ENCODE data around the gene KIF26B. TPM values are rescaled to one million over a fixed set of nuclear protein-coding genes. Genes with fewer than 3 reads are reported as not detected.

Gene KIF26B
- polyA plus RNA-seq, 1 donor from 2014 or later = 6.3 TPM

DNA sequence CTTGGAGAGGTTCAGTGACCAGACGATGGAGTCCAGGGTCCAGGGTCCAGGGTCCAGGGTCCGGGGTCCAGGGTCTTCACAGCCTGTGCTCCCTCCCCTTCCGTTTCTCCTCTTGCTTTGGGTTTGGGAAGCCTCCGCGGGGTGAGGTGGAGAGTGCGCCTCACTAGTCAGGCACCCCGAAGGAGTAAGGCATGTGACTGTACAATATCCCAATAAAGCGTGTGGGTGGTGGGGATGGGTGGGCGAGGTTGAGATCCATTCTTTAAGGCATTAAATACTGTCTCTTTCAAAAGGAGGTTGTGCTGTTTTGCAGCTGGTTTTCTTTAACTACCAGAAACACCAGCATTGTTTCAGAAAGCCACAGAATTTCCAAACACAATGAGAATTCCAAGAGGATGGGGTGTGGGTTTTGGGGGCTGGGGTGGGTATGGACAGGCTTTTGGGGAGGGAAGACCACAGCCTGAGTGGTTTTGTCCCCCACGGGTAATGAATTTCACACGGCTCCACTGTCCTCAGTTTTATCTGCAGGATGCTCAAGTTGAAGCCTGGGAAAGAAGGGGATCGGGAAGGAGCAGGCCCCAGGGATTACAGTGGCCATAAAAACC is 65.7 kb downstream of the KIF26B start:
- no peak overlapping the region for H2AFZ ChIP-seq (ENCODE audit: low read depth, low read length)
- no peaks in the 10 kb centered on the region for H4K20me1 ChIP-seq (ENCODE audit: insufficient read depth)
- H3K9me2 ChIP-seq (ENCODE audit: insufficient read depth, low read length) = no peaks in the 10 kb centered on the region
- H3K4me3 ChIP-seq (ENCODE audit: low read length) = no peak overlapping the region
- no peak overlapping the region for H3K4me2 ChIP-seq (ENCODE audit: low read length)
- H3K79me2 ChIP-seq (replicated peaks; ENCODE audit: insufficient read depth, low read length) = no peaks in the 10 kb centered on the region
- no peaks in the 10 kb centered on the region for H3K27me3 ChIP-seq (ENCODE audit: insufficient read depth, low read depth, low read length)
- H3K9me3 ChIP-seq (ENCODE audit: low read length) = no peaks in the 10 kb centered on the region
- H3K9ac ChIP-seq (ENCODE audit: low read length) = no peak overlapping the region
- no peaks in the 10 kb centered on the region for H3K36me3 ChIP-seq (ENCODE audit: insufficient read depth, low read length)
- TF ChIP-seq, protein P1, sequence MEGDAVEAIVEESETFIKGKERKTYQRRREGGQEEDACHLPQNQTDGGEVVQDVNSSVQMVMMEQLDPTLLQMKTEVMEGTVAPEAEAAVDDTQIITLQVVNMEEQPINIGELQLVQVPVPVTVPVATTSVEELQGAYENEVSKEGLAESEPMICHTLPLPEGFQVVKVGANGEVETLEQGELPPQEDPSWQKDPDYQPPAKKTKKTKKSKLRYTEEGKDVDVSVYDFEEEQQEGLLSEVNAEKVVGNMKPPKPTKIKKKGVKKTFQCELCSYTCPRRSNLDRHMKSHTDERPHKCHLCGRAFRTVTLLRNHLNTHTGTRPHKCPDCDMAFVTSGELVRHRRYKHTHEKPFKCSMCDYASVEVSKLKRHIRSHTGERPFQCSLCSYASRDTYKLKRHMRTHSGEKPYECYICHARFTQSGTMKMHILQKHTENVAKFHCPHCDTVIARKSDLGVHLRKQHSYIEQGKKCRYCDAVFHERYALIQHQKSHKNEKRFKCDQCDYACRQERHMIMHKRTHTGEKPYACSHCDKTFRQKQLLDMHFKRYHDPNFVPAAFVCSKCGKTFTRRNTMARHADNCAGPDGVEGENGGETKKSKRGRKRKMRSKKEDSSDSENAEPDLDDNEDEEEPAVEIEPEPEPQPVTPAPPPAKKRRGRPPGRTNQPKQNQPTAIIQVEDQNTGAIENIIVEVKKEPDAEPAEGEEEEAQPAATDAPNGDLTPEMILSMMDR (IDR thresholded peaks at IDR 0.05; ENCODE audit: poor library complexity, severe bottlenecking) = no peak
- TF ChIP-seq, protein P2, sequence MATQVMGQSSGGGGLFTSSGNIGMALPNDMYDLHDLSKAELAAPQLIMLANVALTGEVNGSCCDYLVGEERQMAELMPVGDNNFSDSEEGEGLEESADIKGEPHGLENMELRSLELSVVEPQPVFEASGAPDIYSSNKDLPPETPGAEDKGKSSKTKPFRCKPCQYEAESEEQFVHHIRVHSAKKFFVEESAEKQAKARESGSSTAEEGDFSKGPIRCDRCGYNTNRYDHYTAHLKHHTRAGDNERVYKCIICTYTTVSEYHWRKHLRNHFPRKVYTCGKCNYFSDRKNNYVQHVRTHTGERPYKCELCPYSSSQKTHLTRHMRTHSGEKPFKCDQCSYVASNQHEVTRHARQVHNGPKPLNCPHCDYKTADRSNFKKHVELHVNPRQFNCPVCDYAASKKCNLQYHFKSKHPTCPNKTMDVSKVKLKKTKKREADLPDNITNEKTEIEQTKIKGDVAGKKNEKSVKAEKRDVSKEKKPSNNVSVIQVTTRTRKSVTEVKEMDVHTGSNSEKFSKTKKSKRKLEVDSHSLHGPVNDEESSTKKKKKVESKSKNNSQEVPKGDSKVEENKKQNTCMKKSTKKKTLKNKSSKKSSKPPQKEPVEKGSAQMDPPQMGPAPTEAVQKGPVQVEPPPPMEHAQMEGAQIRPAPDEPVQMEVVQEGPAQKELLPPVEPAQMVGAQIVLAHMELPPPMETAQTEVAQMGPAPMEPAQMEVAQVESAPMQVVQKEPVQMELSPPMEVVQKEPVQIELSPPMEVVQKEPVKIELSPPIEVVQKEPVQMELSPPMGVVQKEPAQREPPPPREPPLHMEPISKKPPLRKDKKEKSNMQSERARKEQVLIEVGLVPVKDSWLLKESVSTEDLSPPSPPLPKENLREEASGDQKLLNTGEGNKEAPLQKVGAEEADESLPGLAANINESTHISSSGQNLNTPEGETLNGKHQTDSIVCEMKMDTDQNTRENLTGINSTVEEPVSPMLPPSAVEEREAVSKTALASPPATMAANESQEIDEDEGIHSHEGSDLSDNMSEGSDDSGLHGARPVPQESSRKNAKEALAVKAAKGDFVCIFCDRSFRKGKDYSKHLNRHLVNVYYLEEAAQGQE (IDR thresholded peaks at IDR 0.05; ENCODE audit: borderline replicate concordance) = no peak
- TF ChIP-seq EP300 (conservative IDR thresholded peaks at IDR 0.05; ENCODE audit: poor library complexity, severe bottlenecking) = no peak
- TF ChIP-seq RAD21 (conservative IDR thresholded peaks at IDR 0.05) = no peak
- TF ChIP-seq POLR2AphosphoS5 (IDR thresholded peaks at IDR 0.05) = no peak
- H3K27ac ChIP-seq (ENCODE audit: low read length) = no peak overlapping the region
- H3F3A ChIP-seq (ENCODE audit: insufficient read depth, low read length, poor library complexity, severe bottlenecking) = no peaks in the 10 kb centered on the region

DNA sequence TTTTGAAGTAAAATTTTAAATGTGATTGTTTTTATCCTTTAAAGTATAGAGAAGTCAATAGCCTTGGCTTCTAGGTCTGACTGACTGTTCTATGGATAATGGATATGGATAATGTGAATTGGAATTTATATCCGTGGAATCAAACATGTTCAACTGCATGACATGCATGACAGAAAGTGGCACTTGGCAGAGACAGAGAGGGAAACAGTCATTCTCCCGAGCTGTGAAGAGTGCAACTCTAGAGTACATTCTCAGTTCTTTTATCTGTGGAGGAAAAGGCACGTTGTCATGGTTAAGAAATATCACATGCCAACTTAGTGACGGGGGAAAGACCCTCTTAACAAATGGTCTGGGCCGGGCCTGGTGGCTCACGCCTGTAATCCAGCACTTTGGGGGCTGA is 67.0 kb downstream of the KIF26B start:
- H3K79me2 ChIP-seq (replicated peaks; ENCODE audit: insufficient read depth, low read length) = no peaks in the 10 kb centered on the region
- H3K36me3 ChIP-seq (ENCODE audit: insufficient read depth, low read length) = no peaks in the 10 kb centered on the region
- H4K20me1 ChIP-seq (ENCODE audit: insufficient read depth) = no peaks in the 10 kb centered on the region
- no peak overlapping the region for H3K9ac ChIP-seq (ENCODE audit: low read length)
- no peaks in the 10 kb centered on the region for H3F3A ChIP-seq (ENCODE audit: insufficient read depth, low read length, poor library complexity, severe bottlenecking)
- TF ChIP-seq, protein P2 (IDR thresholded peaks at IDR 0.05; ENCODE audit: borderline replicate concordance) = peak; percentile 29
- TF ChIP-seq POLR2AphosphoS5 (IDR thresholded peaks at IDR 0.05) = peak; percentile 49
- no peak for TF ChIP-seq EZH2 (IDR thresholded peaks at IDR 0.05; ENCODE audit: borderline replicate concordance, insufficient read depth, low read length, poor library complexity, severe bottlenecking)
- TF ChIP-seq EP300 (conservative IDR thresholded peaks at IDR 0.05; ENCODE audit: poor library complexity, severe bottlenecking) = peak; percentile 90
- no peak overlapping the region for H3K4me3 ChIP-seq (ENCODE audit: low read length)
- H3K4me2 ChIP-seq (ENCODE audit: low read length) = no peak overlapping the region
- H3K27ac ChIP-seq (ENCODE audit: low read length) = no peak overlapping the region
- H3K9me3 ChIP-seq (ENCODE audit: low read length) = no peaks in the 10 kb centered on the region
- no peak overlapping the region for H2AFZ ChIP-seq (ENCODE audit: low read depth, low read length)
- H3K27me3 ChIP-seq (ENCODE audit: insufficient read depth, low read depth, low read length) = no peaks in the 10 kb centered on the region
- H3K9me2 ChIP-seq (ENCODE audit: insufficient read depth, low read length) = no peaks in the 10 kb centered on the region

Data from neural cell (in vitro differentiated cells).